HFFc6 (cell line): ENCODE results near the gene NPAS1. TPM values are rescaled to one million over a fixed set of nuclear protein-coding genes. Genes with fewer than 3 reads are reported as not detected.

Experiments used
- DNase-seq: peaks from one replicate; pipeline ENCODE4 v3.0.0-alpha.2; 2018
- H3K27ac Mint-ChIP-seq: 2 replicates; pipeline ENCODE4 v1.8.0; 2020; ENCODE audit warnings: mild to moderate bottlenecking, mixed read lengths
- H3K27me3 Mint-ChIP-seq: 2 replicates; pipeline ENCODE4 v1.8.0; 2021; ENCODE audit warnings: mild to moderate bottlenecking, moderate library complexity, mixed read lengths; ENCODE audit not compliant: insufficient read depth
- H3K36me3 Mint-ChIP-seq: 2 replicates; pipeline ENCODE4 v1.8.0; 2021; ENCODE audit warnings: low read depth, mixed read lengths
- H3K4me1 Mint-ChIP-seq: 2 replicates; pipeline ENCODE4 v1.8.0; 2020; ENCODE audit warnings: low read depth, mixed read lengths
- H3K4me3 Mint-ChIP-seq: 2 replicates; pipeline ENCODE4 v1.8.0; 2020; ENCODE audit warnings: mild to moderate bottlenecking, moderate library complexity, mixed read lengths
- H3K9me3 Mint-ChIP-seq: 2 replicates; pipeline ENCODE4 v1.8.0; 2020; ENCODE audit warnings: mild to moderate bottlenecking, mixed read lengths
- CTCF ChIP-seq: fragments of 200-600 bp; sonication (generic); IDR thresholded peaks from 2 replicates; pipeline ENCODE4 v1.5.0; 2021; ENCODE audit warnings: antibody characterized with exemption, mild to moderate bottlenecking
- total RNA-seq, 6 experiments: library from RNA; stranded (reverse); fragmentation: NEBNext Ultra II Directional; extraction: Animal tissue kit (Norgen Biotek cat#: 25700); gene quantifications; 2 replicates in 1 of 6; 3 replicates in 5 of 6; pipeline ENCODE4 v1.2.3, GENCODE V29; 2021

The NPAS1 gene
- total RNA-seq, 6 experiments from 2014 or later: 2.2 to 11.5 (median 3.6) TPM

- Mint-ChIP-seq H3K4me1 (peaks cover 9% of the 10 kb centered on the region), H3K27ac (no peak overlapping the region), H3K36me3 (no peaks in the 10 kb centered on the region), H3K27me3 (no peaks in the 10 kb centered on the region; the same call in 1 of the 2 replicates), H3K4me3 (no peak overlapping the region), H3K9me3 (no peaks in the 10 kb centered on the region)
- no peak for TF ChIP-seq CTCF
- DNase-seq: no peak
These were observed 39.0 kb downstream of the NPAS1 start for GRCh38 chr19:47058621-47059022.

- TF ChIP-seq CTCF: no peak
- no peak for DNase-seq
- no peaks in the 10 kb centered on the region for H3K9me3 Mint-ChIP-seq
These were observed 44.2 kb downstream of the NPAS1 start for GRCh38 chr19:47063874-47064273.

GRCh38 chr19:47065242-47065641 is 45.6 kb downstream of the NPAS1 start:
- TF ChIP-seq CTCF: no peak
- H3K27me3 Mint-ChIP-seq: no peaks in the 10 kb centered on the region; the same call in none of the 2 replicates
- H3K9me3 Mint-ChIP-seq: no peaks in the 10 kb centered on the region
- H3K36me3 Mint-ChIP-seq: peaks cover 8% of the 10 kb centered on the region; the same call in 1 of the 2 replicates
- no peak overlapping the region for H3K4me3 Mint-ChIP-seq
- no peaks in the 10 kb centered on the region; the same call in 1 of the 2 replicates for H3K4me1 Mint-ChIP-seq
- H3K27ac Mint-ChIP-seq: no peak overlapping the region
- DNase-seq: no peak

More at GRCh38 chr19:47063874-47064273, 44.2 kb downstream of the NPAS1 start:
- no peak overlapping the region for H3K4me3 Mint-ChIP-seq
- H3K27me3 Mint-ChIP-seq: no peaks in the 10 kb centered on the region; the same call in none of the 2 replicates
- H3K36me3 Mint-ChIP-seq: no peaks in the 10 kb centered on the region
- H3K27ac Mint-ChIP-seq: no peak overlapping the region
- no peaks in the 10 kb centered on the region; the same call in 1 of the 2 replicates for H3K4me1 Mint-ChIP-seq

- H3K4me1 Mint-ChIP-seq: no peaks in the 10 kb centered on the region; the same call in 1 of the 2 replicates
- no peak overlapping the region for H3K4me3 Mint-ChIP-seq
- H3K27me3 Mint-ChIP-seq: no peaks in the 10 kb centered on the region; the same call in none of the 2 replicates
- H3K27ac Mint-ChIP-seq: no peak overlapping the region
- no peak for TF ChIP-seq CTCF
- DNase-seq: no peak
- peaks cover 20% of the 10 kb centered on the region; the same call in 1 of the 2 replicates for H3K36me3 Mint-ChIP-seq
- no peaks in the 10 kb centered on the region for H3K9me3 Mint-ChIP-seq
These were observed 47.0 kb downstream of the NPAS1 start for GRCh38 chr19:47066376-47067214.

GRCh38 chr19:47067215-47067847 is 47.7 kb downstream of the NPAS1 start:
- no peaks in the 10 kb centered on the region; the same call in none of the 2 replicates for H3K27me3 Mint-ChIP-seq
- DNase-seq: no peak
- H3K4me3 Mint-ChIP-seq: no peak overlapping the region
- H3K9me3 Mint-ChIP-seq: no peaks in the 10 kb centered on the region
- H3K36me3 Mint-ChIP-seq: peaks cover 20% of the 10 kb centered on the region; the same call in 1 of the 2 replicates
- no peak overlapping the region for H3K27ac Mint-ChIP-seq
- TF ChIP-seq CTCF: no peak
- no peaks in the 10 kb centered on the region; the same call in 1 of the 2 replicates for H3K4me1 Mint-ChIP-seq
